PC-9 (cell line): ENCODE measurements around the gene UMAD1. TPM values are rescaled to one million over a fixed set of nuclear protein-coding genes. Genes with fewer than 3 reads are reported as not detected.

ENCODE experiments used
- BruUV-seq: library from RNA; stranded (reverse); fragments of 400-500 nt; replicated peaks from 2 replicates; lab custom pipeline; 2021; lab: Mats Ljungman, UMichigan
- CTCF ChIA-PET: fragments of 300-600 bp; sonication (Branson Sonifier 250); formaldehyde crosslinking; loops from one replicate; lab custom pipeline; 2022; ENCODE audit warnings: antibody characterized with exemption; lab: Charles Lee
- POLR2A ChIA-PET: fragments of 300-600 bp; sonication (Branson Sonifier 250); formaldehyde crosslinking; loops from one replicate; lab custom pipeline; 2022; ENCODE audit warnings: antibody characterized with exemption; ENCODE audit not compliant: unreplicated experiment; lab: Charles Lee
- DNase-seq, 2 experiments: peaks; one replicate each; pipeline versions ENCODE4 v3.0.0 to v3.0.0-alpha.2; 2015 to 2022; ENCODE audit warnings: mixed read lengths in 1 of 2
- H2AFZ ChIP-seq: fragments of 200-600 bp; sonication (generic); 2 replicates; pipeline ENCODE4 v1.8.1; 2017; ENCODE audit warnings: antibody characterized with exemption
- H3F3A ChIP-seq: fragments of 200-600 bp; sonication (generic); 2 replicates; pipeline ENCODE4 v1.8.1; 2017; ENCODE audit warnings: antibody characterized with exemption, mild to moderate bottlenecking, low read depth; ENCODE audit not compliant: insufficient read depth
- H3K27ac ChIP-seq: fragments of 200-600 bp; sonication (generic); 2 replicates; pipeline ENCODE4 v1.6.1; 2016; ENCODE audit warnings: mixed run types
- H3K27me3 ChIP-seq: fragments of 200-600 bp; sonication (generic); 2 replicates; pipeline ENCODE4 v1.6.1; 2016; ENCODE audit warnings: low read depth, mixed run types; ENCODE audit not compliant: insufficient read depth
- H3K36me3 ChIP-seq: fragments of 200-600 bp; sonication (generic); 2 replicates; pipeline ENCODE4 v1.6.1; 2016; ENCODE audit warnings: low read depth, mixed run types
- H3K4me1 ChIP-seq: fragments of 200-600 bp; sonication (generic); replicated peaks from 2 replicates; pipeline ENCODE4 v1.6.1; 2016; ENCODE audit warnings: mixed run types; ENCODE audit not compliant: insufficient read depth
- H3K4me2 ChIP-seq: fragments of 200-600 bp; sonication (generic); 2 replicates; pipeline ENCODE4 v1.6.1; 2017; ENCODE audit warnings: mixed run types
- H3K4me3 ChIP-seq: fragments of 200-600 bp; sonication (generic); 2 replicates; pipeline ENCODE4 v1.6.1; 2016; ENCODE audit warnings: mixed run types
- H3K79me2 ChIP-seq: fragments of 200-600 bp; sonication (generic); 2 replicates; pipeline ENCODE4 v1.6.1; 2017; ENCODE audit warnings: low read depth, mixed run types
- H3K9me2 ChIP-seq: fragments of 200-600 bp; sonication (generic); 2 replicates; pipeline ENCODE4 v1.8.1; 2017; ENCODE audit warnings: mild to moderate bottlenecking; ENCODE audit not compliant: insufficient read depth
- H3K9me3 ChIP-seq: fragments of 200-600 bp; sonication (generic); 2 replicates; pipeline ENCODE4 v1.8.1; 2016; ENCODE audit warnings: low read depth; ENCODE audit not compliant: insufficient read depth
- H4K20me1 ChIP-seq: fragments of 200-600 bp; sonication (generic); 2 replicates; pipeline ENCODE4 v1.8.1; 2017; ENCODE audit not compliant: insufficient read depth
- CTCF ChIP-seq: fragments of 200-600 bp; sonication (generic); conservative IDR thresholded peaks from 2 replicates; pipeline ENCODE4 v1.6.1; 2017; ENCODE audit warnings: mixed run types, antibody characterized with exemption, mild to moderate bottlenecking, moderate library complexity
- EZH2 ChIP-seq: fragments of 200-600 bp; sonication (generic); IDR thresholded peaks from 2 replicates; pipeline ENCODE4 v1.8.0; 2017; ENCODE audit warnings: antibody characterized with exemption, low read depth
- intact Hi-C: fragments of 100-400 bp; cut with micrococcal nuclease; formaldehyde crosslinking; loops from one replicate; pipeline ENCODE4 v1.10.0; 2022; ENCODE audit not compliant: unreplicated experiment
- total RNA-seq: library from RNA; stranded (reverse); gene quantifications from 2 replicates; pipeline ENCODE4 v1.2.3, GENCODE V29; 2021

Gene UMAD1
- total RNA-seq, 1 experiment from 2014 or later, result 20.5 TPM

GRCh38 chr7:7769710-7770627 is 129.4 kb downstream of the UMAD1 start:
- no peaks in the 10 kb centered on the region for H3K36me3 ChIP-seq
- no peaks in the 10 kb centered on the region for H3K79me2 ChIP-seq
- no TSS peak for BruUV-seq
- intact Hi-C loops, result loop anchor here (10.0 kb wide), 2 partner anchors 345 to 445 kb away; no protein-coding TSS in a partner anchor
- H3K27ac ChIP-seq, result no peak overlapping the region
- H3K4me1 ChIP-seq, result peaks cover 19% of the 10 kb centered on the region
- no peak for DNase-seq
- H3K9me2 ChIP-seq, result no peaks in the 10 kb centered on the region
- no peaks in the 10 kb centered on the region for H4K20me1 ChIP-seq
- H3K9me3 ChIP-seq, result no peaks in the 10 kb centered on the region; the same call in 1 of the 2 replicates
- POLR2A ChIA-PET, result no interaction called here
- peaks cover 12% of the 10 kb centered on the region; the same call in 1 of the 2 replicates for H3F3A ChIP-seq
- H3K4me3 ChIP-seq, result no peak overlapping the region
- no peaks in the 10 kb centered on the region for H3K27me3 ChIP-seq
- no peak overlapping the region for H2AFZ ChIP-seq
- no peak for TF ChIP-seq CTCF
- TF ChIP-seq EZH2, result no peak
- CTCF ChIA-PET, result interaction anchor here (0.7 kb wide), 1 partner anchor 10 kb away, joined by 3 read pairs; no protein-coding TSS in a partner anchor
- H3K4me2 ChIP-seq, result no peak overlapping the region

- no peak overlapping the region for H3K27ac ChIP-seq
- H3K79me2 ChIP-seq, result no peaks in the 10 kb centered on the region
- ChIA-PET CTCF (no interaction called here), POLR2A (interaction anchor here (0.7 to 0.8 kb wide), 2 partner anchors 37 to 131 kb away, joined by 5 to 6 read pairs; no protein-coding TSS in a partner anchor)
- H2AFZ ChIP-seq, result no peak overlapping the region
- BruUV-seq, result no TSS peak
- no peak overlapping the region for H3K4me2 ChIP-seq
- no peak for DNase-seq
- H3K9me3 ChIP-seq, result no peaks in the 10 kb centered on the region
- H3K9me2 ChIP-seq, result no peaks in the 10 kb centered on the region
- intact Hi-C loops, result no loop called here
- H3K36me3 ChIP-seq, result no peaks in the 10 kb centered on the region
- H4K20me1 ChIP-seq, result no peaks in the 10 kb centered on the region
- no peak overlapping the region for H3K4me3 ChIP-seq
- no peaks in the 10 kb centered on the region for H3F3A ChIP-seq
- no peak for TF ChIP-seq CTCF
- no peak for TF ChIP-seq EZH2
- peaks cover 4% of the 10 kb centered on the region; the same call in 1 of the 2 replicates for H3K4me1 ChIP-seq
- H3K27me3 ChIP-seq, result no peaks in the 10 kb centered on the region
Observed at GRCh38 chr7:7771452-7771851, 130.9 kb downstream of the UMAD1 start.

- H3K9me2 ChIP-seq, result no peaks in the 10 kb centered on the region
- H3K36me3 ChIP-seq, result no peaks in the 10 kb centered on the region
- POLR2A ChIA-PET, result interaction anchor here (0.8 kb wide), 1 partner anchor 132 kb away, joined by 5 read pairs; no protein-coding TSS in a partner anchor
- H3K4me3 ChIP-seq, result no peak overlapping the region
- TF ChIP-seq CTCF (no peak), EZH2 (no peak)
- no peaks in the 10 kb centered on the region for H3K9me3 ChIP-seq
- DNase-seq, result no peak
- no peaks in the 10 kb centered on the region for H3F3A ChIP-seq
- no peaks in the 10 kb centered on the region for H3K79me2 ChIP-seq
- H3K27ac ChIP-seq, result no peak overlapping the region
- BruUV-seq, result no TSS peak
- no peaks in the 10 kb centered on the region for H3K4me1 ChIP-seq
- no peaks in the 10 kb centered on the region for H3K27me3 ChIP-seq
- H3K4me2 ChIP-seq, result no peak overlapping the region
- CTCF ChIA-PET, result no interaction called here
- no peaks in the 10 kb centered on the region for H4K20me1 ChIP-seq
- H2AFZ ChIP-seq, result no peak overlapping the region
- intact Hi-C loops, result no loop called here
Observed at GRCh38 chr7:7772397-7772821, 131.9 kb downstream of the UMAD1 start.
